ENCODE measurements around the gene PLSCR5. TPM values are rescaled to one million over a fixed set of nuclear protein-coding genes. Genes with fewer than 3 reads are reported as not detected.

PLSCR5 gene
- polyA plus RNA-seq, 1 donor (not counting 4 experiments of a cell fraction or from before 2014, with no cell fraction given) = not detected

DNA sequence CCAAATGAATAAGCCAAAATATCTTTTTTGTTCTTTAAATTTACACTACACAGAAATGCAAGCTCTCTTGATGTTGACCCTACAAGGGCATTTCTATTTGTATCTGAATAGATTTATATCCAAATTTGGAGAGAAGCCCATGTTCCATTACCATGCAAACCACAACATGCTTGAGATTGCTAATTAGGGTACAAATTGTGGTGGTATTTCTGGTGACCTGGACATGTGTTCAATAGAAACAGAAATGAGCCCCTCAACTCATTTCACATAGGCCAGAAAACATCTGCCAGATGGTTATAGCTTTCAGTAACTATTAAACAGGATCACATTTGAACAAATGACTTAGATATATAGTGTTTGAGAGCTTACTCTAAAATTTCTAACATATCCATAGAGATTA, 23.5 kb upstream of the PLSCR5 start:
- Histone ChIP-seq H4K20me1 (ENCODE audit: control insufficient read depth, extremely low read depth, insufficient read depth, low read length) (no peaks in the 10 kb centered on the region), H3K9ac (ENCODE audit: control insufficient read depth, extremely low read depth, insufficient read depth, low read length) (no peak overlapping the region), H3K36me3 (ENCODE audit: control insufficient read depth in 2 of 2, extremely low read depth in 1 of 2, insufficient read depth in 2 of 2, low read length in 2 of 2) (no peaks in the 10 kb centered on the region), H3K4me1 (ENCODE audit: control insufficient read depth, extremely low read depth, insufficient read depth, low read length) (no peaks in the 10 kb centered on the region), H3K79me2 (ENCODE audit: control insufficient read depth, insufficient read depth, low read length) (no peaks in the 10 kb centered on the region), H3K9me1 (ENCODE audit: control insufficient read depth, extremely low read depth, insufficient read depth, low read length) (no peaks in the 10 kb centered on the region), H3K4me3 (ENCODE audit: control insufficient read depth in 2 of 3, extremely low read depth in 1 of 3, insufficient read depth in 2 of 3, low read depth in 1 of 3, low read length in 3 of 3) (no peak overlapping the region), H3K9me3 (ENCODE audit: control insufficient read depth, low read depth, low read length) (no peaks in the 10 kb centered on the region), H3K27ac (ENCODE audit: control insufficient read depth, insufficient read depth, low read length) (no peak overlapping the region), H2AFZ (ENCODE audit: control insufficient read depth, low read length) (no peak overlapping the region), H3K4me2 (ENCODE audit: control insufficient read depth, extremely low read depth, insufficient read depth, low read depth, low read length) (no peak overlapping the region), H3K27me3 (ENCODE audit: control insufficient read depth, extremely low read depth, insufficient read depth, low read length) (no peaks in the 10 kb centered on the region)
- FAIRE-seq = no peak
- TF ChIP-seq EZH2 (IDR thresholded peaks at IDR 0.05; ENCODE audit: low read length) = no peak
- TF ChIP-seq, protein P1, sequence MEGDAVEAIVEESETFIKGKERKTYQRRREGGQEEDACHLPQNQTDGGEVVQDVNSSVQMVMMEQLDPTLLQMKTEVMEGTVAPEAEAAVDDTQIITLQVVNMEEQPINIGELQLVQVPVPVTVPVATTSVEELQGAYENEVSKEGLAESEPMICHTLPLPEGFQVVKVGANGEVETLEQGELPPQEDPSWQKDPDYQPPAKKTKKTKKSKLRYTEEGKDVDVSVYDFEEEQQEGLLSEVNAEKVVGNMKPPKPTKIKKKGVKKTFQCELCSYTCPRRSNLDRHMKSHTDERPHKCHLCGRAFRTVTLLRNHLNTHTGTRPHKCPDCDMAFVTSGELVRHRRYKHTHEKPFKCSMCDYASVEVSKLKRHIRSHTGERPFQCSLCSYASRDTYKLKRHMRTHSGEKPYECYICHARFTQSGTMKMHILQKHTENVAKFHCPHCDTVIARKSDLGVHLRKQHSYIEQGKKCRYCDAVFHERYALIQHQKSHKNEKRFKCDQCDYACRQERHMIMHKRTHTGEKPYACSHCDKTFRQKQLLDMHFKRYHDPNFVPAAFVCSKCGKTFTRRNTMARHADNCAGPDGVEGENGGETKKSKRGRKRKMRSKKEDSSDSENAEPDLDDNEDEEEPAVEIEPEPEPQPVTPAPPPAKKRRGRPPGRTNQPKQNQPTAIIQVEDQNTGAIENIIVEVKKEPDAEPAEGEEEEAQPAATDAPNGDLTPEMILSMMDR (optimal IDR thresholded peaks at IDR 0.05 in 1 of 3, IDR thresholded peaks at IDR 0.05 in 1 of 3, conservative IDR thresholded peaks at IDR 0.05 in 1 of 3; ENCODE audit: extremely low read depth in 1 of 3, insufficient read depth in 2 of 3, low read length in 3 of 3) = no peak
- DNase-seq (ENCODE audit: low read depth, low spot score) = no peak
- dilution Hi-C loops (cut with MboI; ENCODE audit: extremely low pct_ligation_motif_present, low sequenced_read_pairs) = no loop called here

DNA sequence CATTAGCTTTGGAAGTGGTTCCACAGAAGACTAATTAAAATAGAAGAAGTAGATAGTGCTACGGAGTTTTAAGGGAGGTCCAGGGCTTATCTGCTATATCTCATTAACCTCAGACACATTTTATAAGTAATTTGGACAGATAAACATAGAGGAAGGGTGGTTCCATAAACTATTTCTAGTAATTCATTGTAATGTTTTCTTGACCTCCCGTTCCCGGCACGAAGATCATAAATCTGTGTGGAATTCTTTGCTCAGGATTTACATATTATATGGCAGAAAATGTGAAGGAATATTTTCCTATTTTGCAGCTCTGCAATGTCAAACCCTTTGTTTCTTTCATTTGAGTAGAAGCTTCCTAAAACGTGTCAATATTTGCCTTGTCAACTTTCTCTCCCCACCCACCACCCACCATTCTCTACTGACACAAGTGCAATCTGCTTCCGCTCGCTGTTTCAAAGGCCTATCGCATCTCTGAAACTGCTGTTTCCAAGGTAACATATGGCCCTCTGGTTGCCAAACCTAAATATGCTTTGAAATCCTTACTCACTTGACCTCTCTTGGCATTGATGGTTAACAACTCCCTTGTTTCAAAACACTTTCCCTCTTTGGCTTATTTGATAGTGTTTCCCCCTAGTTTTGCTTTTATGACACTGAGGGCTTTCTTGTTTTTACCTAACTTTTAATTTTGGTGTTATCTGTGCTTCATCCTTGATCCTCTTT, 21.4 kb upstream of the PLSCR5 start:
- Histone ChIP-seq H3K4me3 (ENCODE audit: control insufficient read depth in 2 of 3, extremely low read depth in 1 of 3, insufficient read depth in 2 of 3, low read depth in 1 of 3, low read length in 3 of 3) (no peak overlapping the region), H3K27me3 (ENCODE audit: control insufficient read depth, extremely low read depth, insufficient read depth, low read length) (no peaks in the 10 kb centered on the region), H4K20me1 (ENCODE audit: control insufficient read depth, extremely low read depth, insufficient read depth, low read length) (no peaks in the 10 kb centered on the region), H3K4me1 (ENCODE audit: control insufficient read depth, extremely low read depth, insufficient read depth, low read length) (no peaks in the 10 kb centered on the region), H3K27ac (ENCODE audit: control insufficient read depth, insufficient read depth, low read length) (no peak overlapping the region), H3K9me1 (ENCODE audit: control insufficient read depth, extremely low read depth, insufficient read depth, low read length) (no peaks in the 10 kb centered on the region), H3K36me3 (ENCODE audit: control insufficient read depth in 2 of 2, extremely low read depth in 1 of 2, insufficient read depth in 2 of 2, low read length in 2 of 2) (no peaks in the 10 kb centered on the region), H2AFZ (ENCODE audit: control insufficient read depth, low read length) (no peak overlapping the region), H3K9ac (ENCODE audit: control insufficient read depth, extremely low read depth, insufficient read depth, low read length) (no peak overlapping the region), H3K9me3 (ENCODE audit: control insufficient read depth, low read depth, low read length) (no peaks in the 10 kb centered on the region), H3K79me2 (ENCODE audit: control insufficient read depth, insufficient read depth, low read length) (no peaks in the 10 kb centered on the region), H3K4me2 (ENCODE audit: control insufficient read depth, extremely low read depth, insufficient read depth, low read depth, low read length) (no peak overlapping the region)
- DNase-seq (ENCODE audit: low read depth, low spot score) (no peak), FAIRE-seq (no peak)
- no peak for TF ChIP-seq EZH2 (IDR thresholded peaks at IDR 0.05; ENCODE audit: low read length)
- TF ChIP-seq, protein P1 (optimal IDR thresholded peaks at IDR 0.05 in 1 of 3, IDR thresholded peaks at IDR 0.05 in 1 of 3, conservative IDR thresholded peaks at IDR 0.05 in 1 of 3; ENCODE audit: extremely low read depth in 1 of 3, insufficient read depth in 2 of 3, low read length in 3 of 3) = no peak
- dilution Hi-C loops (cut with MboI; ENCODE audit: extremely low pct_ligation_motif_present, low sequenced_read_pairs) = no loop called here

Data from keratinocyte (primary cell).